Right atrium auricular region (tissue), 2 donors: ENCODE measurements around the gene LDLRAP1. TPM values are rescaled to one million over a fixed set of nuclear protein-coding genes. Genes with fewer than 3 reads are reported as not detected.

Experiments used
- DNase-seq: peaks from one replicate; pipeline ENCODE4 v3.0.0-alpha.2; 2019; ENCODE audit warnings: low spot score
- H3K27ac ChIP-seq, 2 donors: fragments of 200-600 bp; sonication (generic); 1 replicate in 1 of 2; 2 replicates in 1 of 2; pipeline ENCODE4 v1.5.1; 2016 to 2019
- H3K27me3 ChIP-seq, 2 donors: fragments of 200-600 bp; sonication (generic); one replicate each; pipeline versions ENCODE4 v1.5.1 to v1.6.0; 2017 to 2019
- H3K36me3 ChIP-seq: fragments of 200-600 bp; sonication (generic); one replicate; pipeline ENCODE4 v1.5.1; 2016
- H3K4me1 ChIP-seq, 2 donors: fragments of 200-600 bp; sonication (generic); one replicate each; pipeline versions ENCODE4 v1.5.1 to v1.6.0; 2017 to 2019
- H3K4me3 ChIP-seq, 2 donors: fragments of 200-600 bp; sonication (generic); 1 replicate in 1 of 2; 2 replicates in 1 of 2; pipeline ENCODE4 v1.5.1; 2017 to 2019; ENCODE audit warnings: mild to moderate bottlenecking in 1 of 2, moderate library complexity in 1 of 2
- H3K9me3 ChIP-seq, 2 donors: fragments of 200-600 bp; sonication (generic); one replicate each; pipeline ENCODE4 v1.5.1; 2019
- total RNA-seq, 2 donors: library from RNA; depleted of rRNA; stranded (reverse); fragments of >200 nt; gene quantifications; one replicate each; pipeline ENCODE4 v1.1.0, GENCODE V29; 2016
- TF ChIP-seq, protein P1 (sequence below), 2 donors: fragments of 200-600 bp; sonication (generic); IDR thresholded peaks; one replicate each; pipeline ENCODE4 v1.5.1; 2019; ENCODE audit warnings: antibody characterized with exemption in 2 of 2

LDLRAP1 gene
- total RNA-seq, 2 donors from 2014 or later: 8.9 to 10.1 TPM

DNA sequence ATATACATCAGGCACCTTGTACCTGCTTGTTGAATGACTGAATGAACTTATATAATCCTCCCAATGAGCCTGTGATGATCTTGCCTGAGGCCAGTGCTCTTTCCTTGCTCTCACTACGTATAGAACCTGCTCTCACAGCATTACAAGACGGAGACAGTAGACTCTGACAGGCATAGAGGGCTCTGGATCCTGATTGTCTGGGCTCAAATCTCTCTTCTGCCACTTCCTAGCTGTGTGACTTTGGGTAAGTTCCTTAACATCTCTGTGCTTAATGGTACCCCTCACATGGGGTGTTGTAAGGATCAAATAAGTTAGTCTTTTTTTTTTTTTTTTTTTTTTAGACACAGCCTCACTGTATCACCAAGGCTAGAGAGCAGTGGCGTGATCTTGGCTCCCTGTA is 69.0 kb downstream of the LDLRAP1 start:
- no peak for DNase-seq

DNA sequence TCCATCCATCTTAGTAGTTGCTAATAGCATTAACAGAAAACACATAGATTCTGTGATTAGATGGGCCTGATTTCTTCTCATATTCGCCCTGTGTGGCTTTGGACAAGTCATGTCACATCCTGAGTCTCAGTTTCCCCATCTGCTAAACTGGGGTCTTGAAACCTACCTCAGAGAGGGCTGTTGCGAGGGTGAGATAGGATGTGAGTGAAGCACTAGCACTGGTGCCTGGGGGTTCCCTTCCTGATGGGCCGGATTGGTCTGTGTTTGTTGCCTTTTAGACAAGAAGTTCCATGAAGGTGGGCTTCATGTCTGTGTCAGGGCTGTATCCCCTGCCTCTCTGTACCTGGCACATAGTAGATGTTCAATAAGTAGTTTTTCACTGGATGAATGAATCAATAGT is 69.7 kb downstream of the LDLRAP1 start:
- Histone ChIP-seq H3K36me3 (no peaks in the 10 kb centered on the region), H3K9me3 (no peaks in the 10 kb centered on the region), H3K27ac (no peak overlapping the region), H3K4me1 (peaks cover 0 to 30% of the 10 kb centered on the region in 2 donors), H3K4me3 (no peak overlapping the region), H3K27me3 (no peaks in the 10 kb centered on the region)
- DNase-seq: peak; percentile 50
- TF ChIP-seq, protein P1, sequence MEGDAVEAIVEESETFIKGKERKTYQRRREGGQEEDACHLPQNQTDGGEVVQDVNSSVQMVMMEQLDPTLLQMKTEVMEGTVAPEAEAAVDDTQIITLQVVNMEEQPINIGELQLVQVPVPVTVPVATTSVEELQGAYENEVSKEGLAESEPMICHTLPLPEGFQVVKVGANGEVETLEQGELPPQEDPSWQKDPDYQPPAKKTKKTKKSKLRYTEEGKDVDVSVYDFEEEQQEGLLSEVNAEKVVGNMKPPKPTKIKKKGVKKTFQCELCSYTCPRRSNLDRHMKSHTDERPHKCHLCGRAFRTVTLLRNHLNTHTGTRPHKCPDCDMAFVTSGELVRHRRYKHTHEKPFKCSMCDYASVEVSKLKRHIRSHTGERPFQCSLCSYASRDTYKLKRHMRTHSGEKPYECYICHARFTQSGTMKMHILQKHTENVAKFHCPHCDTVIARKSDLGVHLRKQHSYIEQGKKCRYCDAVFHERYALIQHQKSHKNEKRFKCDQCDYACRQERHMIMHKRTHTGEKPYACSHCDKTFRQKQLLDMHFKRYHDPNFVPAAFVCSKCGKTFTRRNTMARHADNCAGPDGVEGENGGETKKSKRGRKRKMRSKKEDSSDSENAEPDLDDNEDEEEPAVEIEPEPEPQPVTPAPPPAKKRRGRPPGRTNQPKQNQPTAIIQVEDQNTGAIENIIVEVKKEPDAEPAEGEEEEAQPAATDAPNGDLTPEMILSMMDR (IDR thresholded peaks at IDR 0.05): no peak

More for the DNA sequence above, 69.0 kb downstream of the LDLRAP1 start:
- Histone ChIP-seq H3K4me3 (no peak overlapping the region), H3K9me3 (no peaks in the 10 kb centered on the region), H3K27ac (no peak overlapping the region), H3K36me3 (no peaks in the 10 kb centered on the region), H3K27me3 (no peaks in the 10 kb centered on the region), H3K4me1 (peaks cover 0 to 23% of the 10 kb centered on the region in 2 donors)
- TF ChIP-seq, protein P1 (IDR thresholded peaks at IDR 0.05): no peak

GRCh38 chr1:25614501-25615171 is 71.2 kb downstream of the LDLRAP1 start:
- no peak overlapping the region for H3K4me3 ChIP-seq
- no peak overlapping the region for H3K27ac ChIP-seq
- H3K27me3 ChIP-seq: no peaks in the 10 kb centered on the region
- no peaks in the 10 kb centered on the region for H3K9me3 ChIP-seq
- H3K36me3 ChIP-seq: no peaks in the 10 kb centered on the region
- peak; percentile 44 for DNase-seq
- H3K4me1 ChIP-seq: peaks cover 0 to 35% of the 10 kb centered on the region in 2 donors
- TF ChIP-seq, protein P1 (IDR thresholded peaks at IDR 0.05): no peak

- no peak overlapping the region for H3K4me3 ChIP-seq
- DNase-seq: no peak
- H3K9me3 ChIP-seq: no peaks in the 10 kb centered on the region
- no peak overlapping the region for H3K27ac ChIP-seq
- peaks cover 0 to 35% of the 10 kb centered on the region in 2 donors for H3K4me1 ChIP-seq
- H3K27me3 ChIP-seq: no peaks in the 10 kb centered on the region
- TF ChIP-seq, protein P1 (IDR thresholded peaks at IDR 0.05): no peak
- no peaks in the 10 kb centered on the region for H3K36me3 ChIP-seq
Observed at GRCh38 chr1:25615172-25615541, 71.8 kb downstream of the LDLRAP1 start.

DNA sequence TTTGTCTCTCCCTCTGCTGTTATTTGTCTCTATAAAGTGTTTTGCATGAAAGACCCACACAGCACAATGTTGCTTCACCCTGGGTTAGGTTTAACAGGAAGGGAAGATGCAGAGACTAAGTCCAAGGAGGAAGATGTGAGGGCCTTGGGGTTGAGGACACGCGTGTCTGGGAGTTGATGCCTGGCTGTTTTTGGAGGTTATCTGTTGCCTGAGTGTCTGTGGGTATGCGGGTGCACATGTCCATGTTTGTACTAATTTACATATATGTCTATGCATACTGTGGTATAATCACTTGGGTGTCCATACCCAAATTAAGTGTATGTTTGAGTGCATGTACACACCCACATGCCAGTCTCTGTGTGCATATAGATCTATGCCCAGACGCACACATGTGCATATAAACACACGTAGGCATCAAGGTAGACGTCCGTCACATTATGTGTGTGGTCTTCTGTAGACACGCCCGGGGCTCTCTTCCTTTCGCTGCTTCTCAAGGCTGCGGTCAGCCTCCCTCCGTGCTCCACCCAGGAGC is 72.2 kb downstream of the LDLRAP1 start:
- H3K36me3 ChIP-seq: no peaks in the 10 kb centered on the region
- H3K4me3 ChIP-seq: peak overlapping the region; percentile 57 to 93
- H3K9me3 ChIP-seq: no peaks in the 10 kb centered on the region
- TF ChIP-seq, protein P1 (IDR thresholded peaks at IDR 0.05): no peak
- H3K4me1 ChIP-seq: peaks cover 0 to 39% of the 10 kb centered on the region in 2 donors
- no peaks in the 10 kb centered on the region for H3K27me3 ChIP-seq
- peak overlapping the region; percentile 80 to 81 for H3K27ac ChIP-seq
- DNase-seq: no peak
